HepG2 (cell line): ENCODE data around the gene USP28. TPM values are rescaled to one million over a fixed set of nuclear protein-coding genes. Genes with fewer than 3 reads are reported as not detected.

ENCODE experiments used
- ATAC-seq: fragments of 200-7000 bp; cut with Tn5 transposase; 3 replicates; pipeline ENCODE4 v1.9.1; 2020; ENCODE audit warnings: mild to moderate bottlenecking, moderate library complexity
- BruUV-seq: library from RNA; stranded (reverse); fragments of 400-500 nt; replicated peaks from 2 replicates; lab custom pipeline; 2021; lab: Mats Ljungman, UMichigan
- CTCF ChIA-PET: fragments of 300-600 bp; formaldehyde crosslinking; extraction: SDS; loops from one replicate; lab custom pipeline; 2021; ENCODE audit warnings: low total read pairs, inconsistent platforms, low intra/inter-chr PET ratio; lab: Yijun Ruan, JAX
- POLR2A ChIA-PET: fragments of 350-600 bp; sonication (Branson Sonifier 250); formaldehyde crosslinking; loops from one replicate; lab custom pipeline; 2020; ENCODE audit warnings: antibody characterized with exemption, inconsistent platforms; lab: Yijun Ruan, JAX
- DNase-seq: peaks from one replicate; pipeline ENCODE4 v3.0.0-alpha.2; 2015; ENCODE audit warnings: low spot score
- FAIRE-seq: peaks from 3 replicates; lab custom pipeline; 2011; peaks lifted over from hg19 to GRCh38; lab: Jason Lieb, UNC
- H2AFZ ChIP-seq: one replicate; pipeline ENCODE4 v1.6.1; 2011; ENCODE audit warnings: low read length, inconsistent platforms
- H3K27ac ChIP-seq: fragments of 300-600 bp; 3 replicates; pipeline ENCODE4 v1.8.0; 2011; ENCODE audit warnings: mixed run types, mild to moderate bottlenecking, mixed read lengths, low read length, inconsistent platforms; ENCODE audit not compliant: insufficient read depth; ENCODE audit errors: extremely low read length
- H3K27me3 ChIP-seq, 2 experiments: fragments of 200-600 bp in 1 of 2; 2 replicates in 1 of 2; 3 replicates in 1 of 2; pipeline versions ENCODE4 v1.6.0 to v1.8.0; 2011; ENCODE audit warnings: low read length in 2 of 2, mild to moderate bottlenecking in 2 of 2, moderate library complexity in 2 of 2, inconsistent platforms in 1 of 2; ENCODE audit not compliant: insufficient read depth in 2 of 2, control insufficient read depth in 1 of 2
- H3K36me3 ChIP-seq, 2 experiments: fragments of 200-600 bp in 1 of 2; replicated peaks in 1 of 2; 2 replicates in 1 of 2; 3 replicates in 1 of 2; pipeline versions ENCODE4 v1.5.1 to v1.8.0; 2011; ENCODE audit warnings: low read length in 2 of 2, inconsistent platforms in 1 of 2; ENCODE audit not compliant: insufficient read depth in 2 of 2, control insufficient read depth in 1 of 2
- H3K4me1 ChIP-seq: 2 replicates; pipeline ENCODE4 v1.5.1; 2012; ENCODE audit warnings: low read length, inconsistent platforms; ENCODE audit not compliant: insufficient read depth
- H3K4me2 ChIP-seq: 2 replicates; pipeline ENCODE4 v1.6.0; 2011; ENCODE audit warnings: low read depth, low read length, inconsistent platforms
- H3K4me3 ChIP-seq, 3 experiments: fragments of 200-600 bp in 1 of 3; sonication (generic), shearing (Covaris generic) in 1 of 3; replicated peaks in 1 of 3; 2 replicates each; pipeline ENCODE4 v1.5.1; 2011 to 2016; ENCODE audit warnings: low read length in 3 of 3, inconsistent platforms in 2 of 3, low read depth in 2 of 3, mild to moderate bottlenecking in 2 of 3, control low read depth in 1 of 3, mixed read lengths in 1 of 3; ENCODE audit not compliant: insufficient read depth in 1 of 3
- H3K79me2 ChIP-seq: one replicate; pipeline ENCODE4 v1.6.1; 2011; ENCODE audit warnings: low read length, inconsistent platforms; ENCODE audit not compliant: insufficient read depth
- H3K9ac ChIP-seq: 2 replicates; pipeline ENCODE4 v1.6.0; 2011; ENCODE audit warnings: mild to moderate bottlenecking, low read depth, low read length, inconsistent platforms; ENCODE audit not compliant: insufficient read depth
- H3K9me3 ChIP-seq: 2 replicates; pipeline ENCODE4 v1.5.1; 2012; ENCODE audit warnings: mild to moderate bottlenecking, low read length
- H4K20me1 ChIP-seq: 2 replicates; pipeline ENCODE4 v1.6.0; 2011; ENCODE audit warnings: inconsistent platforms, mild to moderate bottlenecking, low read length, moderate library complexity; ENCODE audit not compliant: insufficient read depth
- CAMTA2 ChIP-seq: sonication (generic); formaldehyde crosslinking; IDR thresholded peaks from 2 replicates; pipeline ENCODE4 v1.4.0; 2020; ENCODE audit warnings: mild to moderate bottlenecking, missing genetic modification reagents, borderline replicate concordance
- GABPB1 ChIP-seq: IDR thresholded peaks from 2 replicates; pipeline ENCODE4 v1.6.1; 2016; ENCODE audit warnings: mild to moderate bottlenecking, missing genetic modification reagents, moderate library complexity, missing compliant biosample characterization
- HINFP ChIP-seq: sonication (generic); formaldehyde crosslinking; IDR thresholded peaks from 2 replicates; pipeline ENCODE4 v1.4.0; 2020; ENCODE audit warnings: low read depth, mild to moderate bottlenecking, missing genetic modification reagents
- HIVEP1 ChIP-seq: sonication (generic); formaldehyde crosslinking; IDR thresholded peaks from 2 replicates; pipeline ENCODE4 v1.4.0; 2020; ENCODE audit warnings: mild to moderate bottlenecking, missing genetic modification reagents
- MBD4 ChIP-seq: IDR thresholded peaks from 2 replicates; pipeline ENCODE4 v1.6.1; 2012; ENCODE audit warnings: low read length, inconsistent platforms, borderline replicate concordance
- NFE2L1 ChIP-seq: sonication (generic); formaldehyde crosslinking; IDR thresholded peaks from 2 replicates; pipeline ENCODE4 v1.4.0; 2020; ENCODE audit warnings: missing genetic modification reagents, mild to moderate bottlenecking, borderline replicate concordance
- SRY ChIP-seq: sonication (generic); formaldehyde crosslinking; IDR thresholded peaks from 2 replicates; pipeline ENCODE4 v1.8.0; 2022; ENCODE audit warnings: mild to moderate bottlenecking, missing genetic modification reagents
- U2AF1 ChIP-seq: fragments of 200-400 bp; formaldehyde crosslinking; optimal IDR thresholded peaks from 2 replicates; pipeline ENCODE3; 2017; ENCODE audit warnings: mild to moderate bottlenecking, low read depth, low read length
- ZFP36 ChIP-seq: fragments of 150-350 bp; IDR thresholded peaks from 2 replicates; pipeline ENCODE4 v1.6.1; 2018; ENCODE audit warnings: borderline replicate concordance, low read length, low read depth; ENCODE audit not compliant: partially characterized antibody
- ZNF136 ChIP-seq: sonication (generic); formaldehyde crosslinking; IDR thresholded peaks from 2 replicates; pipeline ENCODE4 v1.8.1; 2022; ENCODE audit warnings: low read depth, mild to moderate bottlenecking, moderate library complexity, missing genetic modification reagents
- ZNF326 ChIP-seq: sonication (generic); formaldehyde crosslinking; IDR thresholded peaks from 2 replicates; pipeline ENCODE4 v1.4.0; 2020; ENCODE audit warnings: missing genetic modification reagents, borderline replicate concordance
- ZNF724P ChIP-seq: sonication (generic); formaldehyde crosslinking; IDR thresholded peaks from 2 replicates; pipeline ENCODE4 v1.8.0; 2022; ENCODE audit warnings: missing genetic modification reagents, borderline replicate concordance
- ZNF740 ChIP-seq: sonication (generic); formaldehyde crosslinking; IDR thresholded peaks from 2 replicates; pipeline ENCODE4 v1.4.0; 2020; ENCODE audit warnings: missing genetic modification reagents
- ZSCAN20 ChIP-seq: sonication (generic); formaldehyde crosslinking; IDR thresholded peaks from 2 replicates; pipeline ENCODE4 v1.4.0; 2020; ENCODE audit warnings: missing genetic modification reagents, mild to moderate bottlenecking, borderline replicate concordance
- WGBS: methylation state at CpG from one replicate; pipeline ENCODE4 v1.1.6; 2017; ENCODE audit warnings: low lambda C conversion rate; 5-methylcytosine and 5-hydroxymethylcytosine counted together
- in situ Hi-C: cut with HindIII; loops from 2 replicates; pipeline ENCODE4 v1.10.0; 2017; ENCODE audit warnings: low pct_unique_long_range_greater_than_20kb; ENCODE audit not compliant: extremely low pct_ligation_motif_present
- intact Hi-C: fragments of 100-400 bp; cut with micrococcal nuclease; formaldehyde crosslinking; loops from one replicate; pipeline ENCODE4 v1.10.0; 2022; ENCODE audit not compliant: unreplicated experiment
- polyA plus RNA-seq, 8 experiments: library from polyadenylated mRNA; depleted of rRNA in 3 of 8; stranded (reverse) in 7 of 8; unstranded in 1 of 8; fragments of >200 nt; fragmentation: Illumina TruSeq in 4 of 8; extraction: Trizol in 4 of 8; gene quantifications; 2 replicates each; pipeline versions ENCODE4 v1.2.1 to v1.2.3, GENCODE V29; 2011 to 2016; ENCODE audit warnings: low read depth in 4 of 8, missing spikeins in 1 of 8, mixed read lengths in 1 of 8; ENCODE audit not compliant: insufficient read depth in 1 of 8
- total RNA-seq, 5 experiments: library from RNA; depleted of rRNA; stranded (reverse); fragments of >200 nt; fragmentation: Illumina TruSeq; extraction: Trizol; gene quantifications; 2 replicates each; pipeline ENCODE4 v1.2.3, GENCODE V29; 2016; ENCODE audit warnings: low read depth in 1 of 5
- TF ChIP-seq, protein P1 (sequence below): sonication (generic); formaldehyde crosslinking; IDR thresholded peaks from 2 replicates; pipeline ENCODE4 v1.8.0; 2022; ENCODE audit warnings: missing genetic modification reagents, low read depth, mild to moderate bottlenecking, borderline replicate concordance
- TF ChIP-seq, protein P2 (sequence below): sonication (generic); formaldehyde crosslinking; conservative IDR thresholded peaks from 2 replicates; pipeline ENCODE4 v1.4.0; 2020; ENCODE audit warnings: missing genetic modification reagents
- TF ChIP-seq, protein P3 (sequence below): sonication (generic); formaldehyde crosslinking; IDR thresholded peaks from 2 replicates; pipeline ENCODE4 v1.4.0; 2020; ENCODE audit warnings: missing genetic modification reagents
- TF ChIP-seq, protein P4 (sequence below): sonication (generic); formaldehyde crosslinking; IDR thresholded peaks from 2 replicates; pipeline ENCODE4 v1.8.0; 2023; ENCODE audit warnings: mild to moderate bottlenecking, missing genetic modification reagents

The USP28 gene
- total and polyA plus RNA-seq, 2 of the 13 experiments (the other 11 are each of a cell fraction or from before 2014, with no cell fraction given), result 29.6 to 34.3 TPM

DNA sequence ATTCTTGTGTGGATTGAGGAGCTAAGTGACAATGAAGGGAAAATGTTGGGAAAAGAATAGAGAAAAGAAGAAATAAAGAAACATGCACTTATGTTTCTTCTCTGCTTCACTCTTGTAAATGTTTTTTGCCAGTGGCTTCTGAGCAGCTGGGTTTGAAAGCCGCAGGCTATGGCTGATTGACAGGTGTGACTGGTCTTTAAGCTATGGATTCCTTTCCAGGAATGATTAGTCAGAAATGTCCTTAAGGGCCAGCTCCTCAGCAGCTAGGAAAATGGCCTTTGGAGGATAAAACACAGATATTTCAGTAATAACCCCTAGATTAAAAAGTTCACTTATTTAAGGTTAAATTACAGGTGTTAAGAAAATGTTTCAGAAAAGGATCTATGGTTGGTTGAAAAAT is 6.5 kb upstream of the USP28 start:
- WGBS, result 31% methylated on average over 1 of the region's 1 CpG
- Histone ChIP-seq H3K4me1 (peaks cover 30% of the 10 kb centered on the region), H3K9ac (no peak overlapping the region), H3K9me3 (no peaks in the 10 kb centered on the region), H3K4me2 (no peak overlapping the region), H4K20me1 (no peaks in the 10 kb centered on the region), H2AFZ (no peak overlapping the region), H3K4me3 (no peak overlapping the region), H3K79me2 (no peaks in the 10 kb centered on the region), H3K27ac (no peak overlapping the region), H3K27me3 (no peaks in the 10 kb centered on the region), H3K36me3 (no peaks in the 10 kb centered on the region)
- FAIRE-seq (no peak), DNase-seq (no peak), ATAC-seq (no peak)
- CTCF ChIA-PET, result no interaction called here
- POLR2A ChIA-PET, result no interaction called here
- BruUV-seq, result no TSS peak
- in situ Hi-C loops, result no loop called here
- intact Hi-C loops, result no loop called here
- TF ChIP-seq, protein P1, sequence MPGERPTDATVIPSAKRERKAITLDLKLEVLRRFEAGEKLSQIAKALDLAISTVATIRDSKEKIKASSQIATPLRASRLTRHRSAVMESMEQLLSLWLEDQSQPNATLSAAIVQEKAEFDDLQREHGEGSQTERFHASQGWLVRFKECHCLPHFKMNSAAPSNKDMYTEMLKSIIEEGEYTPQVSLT (CRISPR knock-in tag), result no peak
- TF ChIP-seq SRY, result no peak
- no peak for TF ChIP-seq GABPB1
- TF ChIP-seq, protein P2, sequence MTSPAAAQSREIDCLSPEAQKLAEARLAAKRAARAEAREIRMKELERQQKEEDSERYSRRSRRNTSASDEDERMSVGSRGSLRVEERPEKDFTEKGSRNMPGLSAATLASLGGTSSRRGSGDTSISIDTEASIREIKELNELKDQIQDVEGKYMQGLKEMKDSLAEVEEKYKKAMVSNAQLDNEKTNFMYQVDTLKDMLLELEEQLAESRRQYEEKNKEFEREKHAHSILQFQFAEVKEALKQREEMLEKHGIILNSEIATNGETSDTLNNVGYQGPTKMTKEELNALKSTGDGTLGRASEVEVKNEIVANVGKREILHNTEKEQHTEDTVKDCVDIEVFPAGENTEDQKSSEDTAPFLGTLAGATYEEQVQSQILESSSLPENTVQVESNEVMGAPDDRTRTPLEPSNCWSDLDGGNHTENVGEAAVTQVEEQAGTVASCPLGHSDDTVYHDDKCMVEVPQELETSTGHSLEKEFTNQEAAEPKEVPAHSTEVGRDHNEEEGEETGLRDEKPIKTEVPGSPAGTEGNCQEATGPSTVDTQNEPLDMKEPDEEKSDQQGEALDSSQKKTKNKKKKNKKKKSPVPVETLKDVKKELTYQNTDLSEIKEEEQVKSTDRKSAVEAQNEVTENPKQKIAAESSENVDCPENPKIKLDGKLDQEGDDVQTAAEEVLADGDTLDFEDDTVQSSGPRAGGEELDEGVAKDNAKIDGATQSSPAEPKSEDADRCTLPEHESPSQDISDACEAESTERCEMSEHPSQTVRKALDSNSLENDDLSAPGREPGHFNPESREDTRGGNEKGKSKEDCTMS (CRISPR knock-in tag), result no peak
- no peak for TF ChIP-seq U2AF1
- no peak for TF ChIP-seq NFE2L1 (CRISPR knock-in tag)
- no peak for TF ChIP-seq ZSCAN20 (CRISPR knock-in tag)
- TF ChIP-seq ZNF724P (CRISPR knock-in tag), result no peak
- TF ChIP-seq ZFP36, result no peak
- no peak for TF ChIP-seq HIVEP1 (CRISPR knock-in tag)
- TF ChIP-seq, protein P3, sequence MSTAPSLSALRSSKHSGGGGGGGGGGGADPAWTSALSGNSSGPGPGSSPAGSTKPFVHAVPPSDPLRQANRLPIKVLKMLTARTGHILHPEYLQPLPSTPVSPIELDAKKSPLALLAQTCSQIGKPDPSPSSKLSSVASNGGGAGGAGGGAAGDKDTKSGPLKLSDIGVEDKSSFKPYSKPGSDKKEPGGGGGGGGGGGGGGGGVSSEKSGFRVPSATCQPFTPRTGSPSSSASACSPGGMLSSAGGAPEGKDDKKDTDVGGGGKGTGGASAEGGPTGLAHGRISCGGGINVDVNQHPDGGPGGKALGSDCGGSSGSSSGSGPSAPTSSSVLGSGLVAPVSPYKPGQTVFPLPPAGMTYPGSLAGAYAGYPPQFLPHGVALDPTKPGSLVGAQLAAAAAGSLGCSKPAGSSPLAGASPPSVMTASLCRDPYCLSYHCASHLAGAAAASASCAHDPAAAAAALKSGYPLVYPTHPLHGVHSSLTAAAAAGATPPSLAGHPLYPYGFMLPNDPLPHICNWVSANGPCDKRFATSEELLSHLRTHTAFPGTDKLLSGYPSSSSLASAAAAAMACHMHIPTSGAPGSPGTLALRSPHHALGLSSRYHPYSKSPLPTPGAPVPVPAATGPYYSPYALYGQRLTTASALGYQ (CRISPR knock-in tag), result no peak
- TF ChIP-seq CAMTA2 (CRISPR knock-in tag), result no peak
- TF ChIP-seq, protein P4, sequence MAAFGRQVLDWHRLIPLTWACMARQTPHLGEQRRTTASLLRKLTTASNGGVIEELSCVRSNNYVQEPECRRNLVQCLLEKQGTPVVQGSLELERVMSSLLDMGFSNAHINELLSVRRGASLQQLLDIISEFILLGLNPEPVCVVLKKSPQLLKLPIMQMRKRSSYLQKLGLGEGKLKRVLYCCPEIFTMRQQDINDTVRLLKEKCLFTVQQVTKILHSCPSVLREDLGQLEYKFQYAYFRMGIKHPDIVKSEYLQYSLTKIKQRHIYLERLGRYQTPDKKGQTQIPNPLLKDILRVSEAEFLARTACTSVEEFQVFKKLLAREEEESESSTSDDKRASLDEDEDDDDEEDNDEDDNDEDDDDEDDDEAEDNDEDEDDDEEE (CRISPR knock-in tag), result no peak
- TF ChIP-seq HINFP (CRISPR knock-in tag), result no peak
- no peak for TF ChIP-seq MBD4
- TF ChIP-seq ZNF136 (CRISPR knock-in tag), result no peak
- TF ChIP-seq ZNF326 (CRISPR knock-in tag), result no peak
- no peak for TF ChIP-seq ZNF740 (CRISPR knock-in tag)
